GM13977 (cell line): ENCODE measurements around the gene LYRM4.

Source experiments
- DNase-seq: peaks from one replicate; pipeline ENCODE4 v3.0.0; 2012; ENCODE audit warnings: low spot score
- CTCF ChIP-seq: IDR thresholded peaks from 2 replicates; pipeline ENCODE4 v1.5.1; 2012; ENCODE audit warnings: mild to moderate bottlenecking, control low read depth; ENCODE audit not compliant: insufficient read depth; ENCODE audit errors: extremely low read depth, missing control alignments
- in situ Hi-C: fragments of 300-500 bp; cut with MboI; formaldehyde crosslinking; loops from one replicate; pipeline ENCODE4 v1.12.0; 2022; ENCODE audit warnings: low sequenced_read_pairs, low pct_unique_long_range_greater_than_20kb, mixed read lengths, inconsistent platforms; ENCODE audit not compliant: unreplicated experiment

LYRM4 gene

GRCh38 chr6:5276581-5276980 is 15.8 kb upstream of the LYRM4 start:
- in situ Hi-C loops = no loop called here

GRCh38 chr6:5275497-5275896 is 14.7 kb upstream of the LYRM4 start:
- in situ Hi-C loops = no loop called here
- TF ChIP-seq CTCF = no peak
- DNase-seq = no peak

More at GRCh38 chr6:5276581-5276980, 15.8 kb upstream of the LYRM4 start:
- no peak for TF ChIP-seq CTCF
- DNase-seq = no peak

GRCh38 chr6:5274231-5274630 is 13.5 kb upstream of the LYRM4 start:
- TF ChIP-seq CTCF = no peak
- in situ Hi-C loops = no loop called here
- no peak for DNase-seq

GRCh38 chr6:5271926-5272325 is 11.2 kb upstream of the LYRM4 start:
- TF ChIP-seq CTCF = no peak
- DNase-seq = no peak
- in situ Hi-C loops = no loop called here

- in situ Hi-C loops = no loop called here
- TF ChIP-seq CTCF = no peak
- DNase-seq = no peak
These were observed 9.4 kb upstream of the LYRM4 start for GRCh38 chr6:5270093-5270680.

GRCh38 chr6:5266423-5266822 is 5.7 kb upstream of the LYRM4 start:
- in situ Hi-C loops = no loop called here
- no peak for DNase-seq
- no peak for TF ChIP-seq CTCF
